Hepatocyte (in vitro differentiated cells): ENCODE data around the gene KCNH3. TPM values are rescaled to one million over a fixed set of nuclear protein-coding genes. Genes with fewer than 3 reads are reported as not detected.

Source experiments
- DNase-seq: peaks from one replicate; pipeline ENCODE4 v3.0.0-alpha.2; 2016; ENCODE audit warnings: low spot score
- H2AFZ ChIP-seq: fragments of 200-600 bp; sonication (generic); 2 replicates; pipeline ENCODE4 v1.6.0; 2016; ENCODE audit warnings: antibody characterized with exemption, mild to moderate bottlenecking
- H3K27ac ChIP-seq: fragments of 200-600 bp; sonication (generic); 2 replicates; pipeline ENCODE4 v1.5.1; 2016; ENCODE audit warnings: mild to moderate bottlenecking
- H3K27me3 ChIP-seq: fragments of 200-600 bp; sonication (generic); 2 replicates; pipeline ENCODE4 v1.6.1; 2016
- H3K36me3 ChIP-seq: fragments of 200-600 bp; sonication (generic); replicated peaks from 2 replicates; pipeline ENCODE4 v1.5.1; 2016; ENCODE audit warnings: low read depth; ENCODE audit not compliant: insufficient read depth
- H3K4me1 ChIP-seq: fragments of 200-600 bp; sonication (generic); 2 replicates; pipeline ENCODE4 v1.5.1; 2016; ENCODE audit warnings: mild to moderate bottlenecking, moderate library complexity; ENCODE audit not compliant: insufficient read depth
- H3K4me2 ChIP-seq: fragments of 200-600 bp; sonication (generic); 2 replicates; pipeline ENCODE4 v1.6.0; 2016
- H3K4me3 ChIP-seq: fragments of 200-600 bp; sonication (generic); 2 replicates; pipeline ENCODE4 v1.5.1; 2016; ENCODE audit warnings: mild to moderate bottlenecking
- H3K79me2 ChIP-seq: fragments of 200-600 bp; sonication (generic); 2 replicates; pipeline ENCODE4 v1.6.0; 2017; ENCODE audit warnings: mild to moderate bottlenecking
- H3K9me2 ChIP-seq: fragments of 200-600 bp; sonication (generic); replicated peaks from 2 replicates; pipeline ENCODE4 v1.6.0; 2017; ENCODE audit warnings: mild to moderate bottlenecking; ENCODE audit not compliant: insufficient read depth
- H3K9me3 ChIP-seq: fragments of 200-600 bp; sonication (generic); 2 replicates; pipeline ENCODE4 v1.5.1; 2016; ENCODE audit warnings: low read depth, mild to moderate bottlenecking
- H4K20me1 ChIP-seq: fragments of 200-600 bp; sonication (generic); 2 replicates; pipeline ENCODE4 v1.6.0; 2016; ENCODE audit warnings: mild to moderate bottlenecking; ENCODE audit not compliant: insufficient read depth, poor library complexity, severe bottlenecking
- EZH2 ChIP-seq: fragments of 200-600 bp; sonication (generic); IDR thresholded peaks from 2 replicates; pipeline ENCODE4 v1.6.1; 2016; ENCODE audit warnings: antibody characterized with exemption, mild to moderate bottlenecking, borderline replicate concordance
- EZH2phosphoT487 ChIP-seq: fragments of 200-600 bp; sonication (generic); IDR thresholded peaks from one replicate; pipeline ENCODE4 v1.6.1; 2018; ENCODE audit warnings: antibody characterized with exemption, mild to moderate bottlenecking, low read depth, moderate library complexity; ENCODE audit not compliant: unreplicated experiment, severe bottlenecking
- WGBS: methylation state at CpG from one replicate; pipeline ENCODE4 v1.1.6; 2016; ENCODE audit warnings: low lambda C conversion rate; ENCODE audit errors: missing lambda C conversion rate; 5-methylcytosine and 5-hydroxymethylcytosine counted together
- polyA plus RNA-seq: library from polyadenylated mRNA; unstranded; fragments of >200 nt; fragmentation: Nextera tagmentation; extraction: Ambion mirVana; gene quantifications from 2 replicates; pipeline ENCODE4 v1.2.1, GENCODE V29; 2016
- total RNA-seq: library from RNA; depleted of rRNA; stranded (reverse); fragments of >200 nt; gene quantifications from 2 replicates; pipeline ENCODE4 v1.2.3, GENCODE V29; 2014
- TF ChIP-seq, protein P1 (sequence below): fragments of 200-600 bp; sonication (generic); IDR thresholded peaks from 2 replicates; pipeline ENCODE4 v1.5.1; 2016; ENCODE audit warnings: antibody characterized with exemption, mild to moderate bottlenecking; ENCODE audit not compliant: poor library complexity

The KCNH3 gene
- total and polyA plus RNA-seq, 2 experiments from 2014 or later, result 0.30 to 1.1 TPM

DNA sequence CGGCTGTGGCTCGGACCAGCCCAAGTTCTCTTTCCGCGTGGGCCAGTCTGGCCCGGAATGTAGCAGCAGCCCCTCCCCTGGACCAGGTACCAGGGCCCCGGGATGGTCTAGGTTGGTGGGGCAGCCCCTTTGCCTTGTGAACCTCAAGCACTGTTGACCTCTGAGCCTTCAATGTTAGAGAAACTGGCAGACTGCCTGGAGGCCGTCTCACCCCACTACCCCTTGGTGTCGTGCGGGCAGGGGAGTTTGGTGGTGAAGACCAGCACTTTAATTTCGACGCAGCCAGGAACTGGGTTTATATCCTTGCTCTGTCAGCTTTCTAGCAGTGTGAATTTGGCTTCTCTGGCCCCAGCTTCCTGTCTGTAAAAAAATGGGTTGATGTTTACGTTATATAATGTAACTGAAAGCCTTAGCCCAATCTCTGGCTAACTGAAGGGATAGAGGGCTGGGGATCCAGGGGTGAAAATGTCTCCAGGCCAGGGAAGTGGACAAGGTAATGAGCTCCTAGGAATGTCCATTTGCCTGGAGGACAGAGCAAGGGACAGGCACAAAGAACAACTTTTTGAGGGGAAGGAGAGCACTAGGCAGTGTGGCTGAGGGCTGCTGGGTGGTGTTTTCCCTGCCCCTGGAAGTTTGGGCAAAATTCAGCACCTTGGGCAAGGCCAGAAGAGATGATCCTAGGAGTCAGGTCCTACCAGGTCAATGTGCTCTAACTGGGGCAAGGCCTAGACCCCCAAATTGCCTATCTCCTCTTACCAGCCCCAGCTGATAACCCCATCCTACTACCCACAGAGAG lies 17.8 kb downstream of the KCNH3 start:
- TF ChIP-seq, protein P1, sequence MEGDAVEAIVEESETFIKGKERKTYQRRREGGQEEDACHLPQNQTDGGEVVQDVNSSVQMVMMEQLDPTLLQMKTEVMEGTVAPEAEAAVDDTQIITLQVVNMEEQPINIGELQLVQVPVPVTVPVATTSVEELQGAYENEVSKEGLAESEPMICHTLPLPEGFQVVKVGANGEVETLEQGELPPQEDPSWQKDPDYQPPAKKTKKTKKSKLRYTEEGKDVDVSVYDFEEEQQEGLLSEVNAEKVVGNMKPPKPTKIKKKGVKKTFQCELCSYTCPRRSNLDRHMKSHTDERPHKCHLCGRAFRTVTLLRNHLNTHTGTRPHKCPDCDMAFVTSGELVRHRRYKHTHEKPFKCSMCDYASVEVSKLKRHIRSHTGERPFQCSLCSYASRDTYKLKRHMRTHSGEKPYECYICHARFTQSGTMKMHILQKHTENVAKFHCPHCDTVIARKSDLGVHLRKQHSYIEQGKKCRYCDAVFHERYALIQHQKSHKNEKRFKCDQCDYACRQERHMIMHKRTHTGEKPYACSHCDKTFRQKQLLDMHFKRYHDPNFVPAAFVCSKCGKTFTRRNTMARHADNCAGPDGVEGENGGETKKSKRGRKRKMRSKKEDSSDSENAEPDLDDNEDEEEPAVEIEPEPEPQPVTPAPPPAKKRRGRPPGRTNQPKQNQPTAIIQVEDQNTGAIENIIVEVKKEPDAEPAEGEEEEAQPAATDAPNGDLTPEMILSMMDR, result no peak
- TF ChIP-seq EZH2phosphoT487 (no peak), EZH2 (no peak)
- Histone ChIP-seq H3K4me2 (no peak overlapping the region), H3K4me3 (no peak overlapping the region), H2AFZ (no peak overlapping the region), H3K9me2 (no peaks in the 10 kb centered on the region), H3K79me2 (no peaks in the 10 kb centered on the region), H3K27ac (no peak overlapping the region), H4K20me1 (no peaks in the 10 kb centered on the region), H3K4me1 (no peaks in the 10 kb centered on the region), H3K9me3 (no peaks in the 10 kb centered on the region), H3K27me3 (no peaks in the 10 kb centered on the region), H3K36me3 (no peaks in the 10 kb centered on the region)
- 93% methylated on average over 12 of the region's 12 CpGs for WGBS
- no peak for DNase-seq

DNA sequence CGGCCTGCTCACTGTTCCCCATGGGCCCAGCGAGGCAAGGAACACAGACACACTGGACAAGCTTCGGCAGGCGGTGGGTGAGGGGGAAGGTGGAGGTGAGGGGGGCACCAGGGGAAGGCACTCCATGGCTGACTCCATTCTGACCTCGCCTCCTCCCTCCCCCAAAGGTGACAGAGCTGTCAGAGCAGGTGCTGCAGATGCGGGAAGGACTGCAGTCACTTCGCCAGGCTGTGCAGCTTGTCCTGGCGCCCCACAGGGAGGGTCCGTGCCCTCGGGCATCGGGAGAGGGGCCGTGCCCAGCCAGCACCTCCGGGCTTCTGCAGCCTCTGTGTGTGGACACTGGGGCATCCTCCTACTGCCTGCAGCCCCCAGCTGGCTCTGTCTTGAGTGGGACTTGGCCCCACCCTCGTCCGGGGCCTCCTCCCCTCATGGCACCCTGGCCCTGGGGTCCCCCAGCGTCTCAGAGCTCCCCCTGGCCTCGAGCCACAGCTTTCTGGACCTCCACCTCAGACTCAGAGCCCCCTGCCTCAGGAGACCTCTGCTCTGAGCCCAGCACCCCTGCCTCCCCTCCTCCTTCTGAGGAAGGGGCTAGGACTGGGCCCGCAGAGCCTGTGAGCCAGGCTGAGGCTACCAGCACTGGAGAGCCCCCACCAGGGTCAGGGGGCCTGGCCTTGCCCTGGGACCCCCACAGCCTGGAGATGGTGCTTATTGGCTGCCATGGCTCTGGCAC lies 18.5 kb downstream of the KCNH3 start:
- Histone ChIP-seq H3K27me3 (no peaks in the 10 kb centered on the region), H3K79me2 (no peaks in the 10 kb centered on the region), H3K4me2 (no peak overlapping the region), H3K36me3 (no peaks in the 10 kb centered on the region), H2AFZ (no peak overlapping the region), H3K4me1 (no peaks in the 10 kb centered on the region), H3K4me3 (no peak overlapping the region), H4K20me1 (no peaks in the 10 kb centered on the region), H3K27ac (no peak overlapping the region), H3K9me3 (no peaks in the 10 kb centered on the region), H3K9me2 (no peaks in the 10 kb centered on the region)
- DNase-seq, result no peak
- TF ChIP-seq EZH2, result no peak
- no peak for TF ChIP-seq EZH2phosphoT487
- TF ChIP-seq, protein P1, result no peak
- 96% methylated on average over 17 of the region's 18 CpGs for WGBS

DNA sequence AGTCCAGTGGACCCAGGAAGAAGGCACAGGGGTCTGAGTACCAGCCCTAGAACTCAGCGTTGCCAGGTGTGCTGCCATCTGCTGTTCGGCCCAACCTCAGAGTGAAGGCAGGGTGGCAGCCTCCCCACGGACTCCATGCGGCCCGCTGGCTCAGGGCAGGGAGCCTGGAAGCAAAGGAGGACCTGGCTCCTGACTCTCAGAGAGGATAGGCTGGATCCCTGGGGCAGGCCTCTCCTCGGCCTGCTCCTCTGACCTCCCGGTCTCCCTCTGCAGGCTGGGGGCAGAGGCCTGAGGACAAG lies 19.0 kb downstream of the KCNH3 start:
- H3K36me3 ChIP-seq, result no peaks in the 10 kb centered on the region
- no peaks in the 10 kb centered on the region for H3K9me3 ChIP-seq
- 83% methylated on average over 7 of the region's 7 CpGs for WGBS
- H3K27ac ChIP-seq, result no peak overlapping the region
- H4K20me1 ChIP-seq, result no peaks in the 10 kb centered on the region
- TF ChIP-seq, protein P1, result peak; percentile 9
- TF ChIP-seq EZH2phosphoT487 (no peak), EZH2 (no peak)
- no peak overlapping the region for H2AFZ ChIP-seq
- no peaks in the 10 kb centered on the region for H3K9me2 ChIP-seq
- no peaks in the 10 kb centered on the region for H3K27me3 ChIP-seq
- H3K4me1 ChIP-seq, result no peaks in the 10 kb centered on the region
- H3K4me2 ChIP-seq, result no peak overlapping the region
- H3K4me3 ChIP-seq, result no peak overlapping the region
- H3K79me2 ChIP-seq, result no peaks in the 10 kb centered on the region
- DNase-seq, result no peak
